Measurements from ENCODE around the gene PPP1R12B. TPM values are rescaled to one million over a fixed set of nuclear protein-coding genes. Genes with fewer than 3 reads are reported as not detected.
"Not testable (repeated sequence)": the region's sequence is repeated elsewhere in the genome, so short reads cannot be mapped to it uniquely, and the experiment has no call there.

Gene PPP1R12B
- polyA plus RNA-seq, 1 donor, result 51.8 TPM

- Histone ChIP-seq H3K4me1 (ENCODE audit: control insufficient read depth, insufficient read depth, low read length) (no peaks in the 10 kb centered on the region), H3K4me3 (ENCODE audit: low read length) (no peak overlapping the region), H3K27ac (ENCODE audit: low read length) (no peak overlapping the region), H3K27me3 (ENCODE audit: control insufficient read depth, insufficient read depth, low read length) (no peaks in the 10 kb centered on the region), H3K36me3 (ENCODE audit: control insufficient read depth, insufficient read depth, low read length) (no peaks in the 10 kb centered on the region), H3K9me3 (ENCODE audit: control insufficient read depth, low read depth, low read length) (no peaks in the 10 kb centered on the region)
- DNase-seq, result no peak
- no CpG with 5 or more reads among the region's 1 CpG for WGBS (ENCODE audit: insufficient coverage, low lambda C conversion rate)
Observed at GRCh38 chr1:202367271-202367670, 18.8 kb downstream of the PPP1R12B start.

GRCh38 chr1:202370906-202371305, 22.4 kb downstream of the PPP1R12B start:
- H3K27me3 ChIP-seq (ENCODE audit: control insufficient read depth, insufficient read depth, low read length); H3K4me3 ChIP-seq (ENCODE audit: low read length); DNase-seq; H3K9me3 ChIP-seq (ENCODE audit: control insufficient read depth, low read depth, low read length); H3K4me1 ChIP-seq (ENCODE audit: control insufficient read depth, insufficient read depth, low read length); H3K27ac ChIP-seq (ENCODE audit: low read length); H3K36me3 ChIP-seq (ENCODE audit: control insufficient read depth, insufficient read depth, low read length): not testable (repeated sequence)
- no CpG with 5 or more reads among the region's 4 CpGs for WGBS (ENCODE audit: insufficient coverage, low lambda C conversion rate)

- no peaks in the 10 kb centered on the region for H3K36me3 ChIP-seq (ENCODE audit: control insufficient read depth, insufficient read depth, low read length)
- no peak overlapping the region for H3K27ac ChIP-seq (ENCODE audit: low read length)
- no peaks in the 10 kb centered on the region for H3K9me3 ChIP-seq (ENCODE audit: control insufficient read depth, low read depth, low read length)
- H3K4me1 ChIP-seq (ENCODE audit: control insufficient read depth, insufficient read depth, low read length), result no peaks in the 10 kb centered on the region
- no peak for DNase-seq
- no peaks in the 10 kb centered on the region for H3K27me3 ChIP-seq (ENCODE audit: control insufficient read depth, insufficient read depth, low read length)
- H3K4me3 ChIP-seq (ENCODE audit: low read length), result no peak overlapping the region
Observed at GRCh38 chr1:202374099-202374498, 25.6 kb downstream of the PPP1R12B start.

GRCh38 chr1:202375175-202375574, 26.7 kb downstream of the PPP1R12B start:
- H3K4me3 ChIP-seq (ENCODE audit: low read length); H3K36me3 ChIP-seq (ENCODE audit: control insufficient read depth, insufficient read depth, low read length); H3K27me3 ChIP-seq (ENCODE audit: control insufficient read depth, insufficient read depth, low read length); H3K4me1 ChIP-seq (ENCODE audit: control insufficient read depth, insufficient read depth, low read length); DNase-seq; H3K27ac ChIP-seq (ENCODE audit: low read length); H3K9me3 ChIP-seq (ENCODE audit: control insufficient read depth, low read depth, low read length): not testable (repeated sequence)
- no CpG with 5 or more reads among the region's 3 CpGs for WGBS (ENCODE audit: insufficient coverage, low lambda C conversion rate)

GRCh38 chr1:202376247-202376646, 27.7 kb downstream of the PPP1R12B start:
- Histone ChIP-seq H3K4me1 (ENCODE audit: control insufficient read depth, insufficient read depth, low read length) (no peaks in the 10 kb centered on the region), H3K9me3 (ENCODE audit: control insufficient read depth, low read depth, low read length) (no peaks in the 10 kb centered on the region), H3K36me3 (ENCODE audit: control insufficient read depth, insufficient read depth, low read length) (no peaks in the 10 kb centered on the region), H3K27me3 (ENCODE audit: control insufficient read depth, insufficient read depth, low read length) (no peaks in the 10 kb centered on the region), H3K4me3 (ENCODE audit: low read length) (no peak overlapping the region), H3K27ac (ENCODE audit: low read length) (no peak overlapping the region)
- WGBS (ENCODE audit: insufficient coverage, low lambda C conversion rate), result 78% methylated on average over 1 of the region's 1 CpG
- no peak for DNase-seq

- H3K4me3 ChIP-seq (ENCODE audit: low read length); H3K27ac ChIP-seq (ENCODE audit: low read length); H3K27me3 ChIP-seq (ENCODE audit: control insufficient read depth, insufficient read depth, low read length); H3K4me1 ChIP-seq (ENCODE audit: control insufficient read depth, insufficient read depth, low read length); H3K9me3 ChIP-seq (ENCODE audit: control insufficient read depth, low read depth, low read length); H3K36me3 ChIP-seq (ENCODE audit: control insufficient read depth, insufficient read depth, low read length): not testable (repeated sequence)
- peak in 1 of 2 donors; percentile 17 for DNase-seq
- WGBS (ENCODE audit: insufficient coverage, low lambda C conversion rate), result no CpG with 5 or more reads among the region's 4 CpGs
Observed at GRCh38 chr1:202379884-202380529, 31.5 kb downstream of the PPP1R12B start.

- H3K27me3 ChIP-seq (ENCODE audit: control insufficient read depth, insufficient read depth, low read length); DNase-seq; H3K27ac ChIP-seq (ENCODE audit: low read length); H3K36me3 ChIP-seq (ENCODE audit: control insufficient read depth, insufficient read depth, low read length); H3K9me3 ChIP-seq (ENCODE audit: control insufficient read depth, low read depth, low read length); H3K4me1 ChIP-seq (ENCODE audit: control insufficient read depth, insufficient read depth, low read length); H3K4me3 ChIP-seq (ENCODE audit: low read length): not testable (repeated sequence)
- WGBS (ENCODE audit: insufficient coverage, low lambda C conversion rate), result 20% methylated on average over 1 of the region's 2 CpGs
Observed at GRCh38 chr1:202380535-202380934, 32.0 kb downstream of the PPP1R12B start.

- H3K27ac ChIP-seq (ENCODE audit: low read length); H3K9me3 ChIP-seq (ENCODE audit: control insufficient read depth, low read depth, low read length); DNase-seq; H3K27me3 ChIP-seq (ENCODE audit: control insufficient read depth, insufficient read depth, low read length); H3K4me3 ChIP-seq (ENCODE audit: low read length); H3K4me1 ChIP-seq (ENCODE audit: control insufficient read depth, insufficient read depth, low read length); H3K36me3 ChIP-seq (ENCODE audit: control insufficient read depth, insufficient read depth, low read length): not testable (repeated sequence)
- no CpG with 5 or more reads among the region's 4 CpGs for WGBS (ENCODE audit: insufficient coverage, low lambda C conversion rate)
Observed at GRCh38 chr1:202381867-202382266, 33.4 kb downstream of the PPP1R12B start.

- not testable (repeated sequence) for H3K36me3 ChIP-seq (ENCODE audit: control insufficient read depth, insufficient read depth, low read length); H3K27me3 ChIP-seq (ENCODE audit: control insufficient read depth, insufficient read depth, low read length); H3K4me3 ChIP-seq (ENCODE audit: low read length); H3K9me3 ChIP-seq (ENCODE audit: control insufficient read depth, low read depth, low read length); H3K27ac ChIP-seq (ENCODE audit: low read length); H3K4me1 ChIP-seq (ENCODE audit: control insufficient read depth, insufficient read depth, low read length); DNase-seq
- 83% methylated on average over 3 of the region's 3 CpGs for WGBS (ENCODE audit: insufficient coverage, low lambda C conversion rate)
Observed at GRCh38 chr1:202395831-202396230, 47.3 kb downstream of the PPP1R12B start.

GRCh38 chr1:202397256-202397655, 48.8 kb downstream of the PPP1R12B start:
- H3K27me3 ChIP-seq (ENCODE audit: control insufficient read depth, insufficient read depth, low read length), result no peaks in the 10 kb centered on the region
- H3K36me3 ChIP-seq (ENCODE audit: control insufficient read depth, insufficient read depth, low read length), result no peaks in the 10 kb centered on the region
- H3K9me3 ChIP-seq (ENCODE audit: control insufficient read depth, low read depth, low read length), result no peaks in the 10 kb centered on the region
- no peaks in the 10 kb centered on the region for H3K4me1 ChIP-seq (ENCODE audit: control insufficient read depth, insufficient read depth, low read length)
- H3K27ac ChIP-seq (ENCODE audit: low read length), result no peak overlapping the region
- H3K4me3 ChIP-seq (ENCODE audit: low read length), result no peak overlapping the region
- DNase-seq, result no peak

GRCh38 chr1:202398439-202398838, 49.9 kb downstream of the PPP1R12B start:
- H3K4me1 ChIP-seq (ENCODE audit: control insufficient read depth, insufficient read depth, low read length); H3K27ac ChIP-seq (ENCODE audit: low read length); H3K27me3 ChIP-seq (ENCODE audit: control insufficient read depth, insufficient read depth, low read length); H3K36me3 ChIP-seq (ENCODE audit: control insufficient read depth, insufficient read depth, low read length); H3K9me3 ChIP-seq (ENCODE audit: control insufficient read depth, low read depth, low read length); DNase-seq; H3K4me3 ChIP-seq (ENCODE audit: low read length): not testable (repeated sequence)
- no CpG with 5 or more reads among the region's 1 CpG for WGBS (ENCODE audit: insufficient coverage, low lambda C conversion rate)
